PFSK-1 (cell line): ENCODE data around the gene FOXP3. TPM values are rescaled to one million over a fixed set of nuclear protein-coding genes. Genes with fewer than 3 reads are reported as not detected.

ENCODE experiments used
- FOXP2 ChIP-seq: optimal IDR thresholded peaks from 2 replicates; pipeline ENCODE3; 2011; ENCODE audit warnings: borderline replicate concordance, control low read depth, inconsistent platforms; ENCODE audit not compliant: insufficient read depth; ENCODE audit errors: extremely low read length, extremely low read depth
- POLR2AphosphoS5 ChIP-seq: IDR thresholded peaks from 2 replicates; pipeline ENCODE4 v1.6.1; 2012; ENCODE audit warnings: low read depth, mild to moderate bottlenecking, control low read depth, low read length, moderate library complexity
- SIN3A ChIP-seq: IDR thresholded peaks from 2 replicates; pipeline ENCODE4 v1.6.1; 2012; ENCODE audit warnings: mild to moderate bottlenecking, low read length, moderate library complexity, borderline replicate concordance; ENCODE audit not compliant: insufficient read depth
- TAF1 ChIP-seq: IDR thresholded peaks from 2 replicates; pipeline ENCODE4 v1.6.1; 2012; ENCODE audit warnings: low read length, control low read depth, borderline replicate concordance; ENCODE audit not compliant: insufficient read depth
- polyA plus RNA-seq: library from polyadenylated mRNA; unstranded; fragments of >200 nt; gene quantifications from one replicate; pipeline ENCODE4 v1.2.1, GENCODE V29; 2012; ENCODE audit warnings: low read depth, missing spikeins; ENCODE audit not compliant: insufficient read length
- TF ChIP-seq, protein P1 (sequence below), 2 experiments: IDR thresholded peaks; 2 replicates each; pipeline versions ENCODE4 v1.6.1 to v1.8.0; 2011 to 2012; ENCODE audit warnings: low read depth in 2 of 2, low read length in 2 of 2, control low read depth in 1 of 2, inconsistent platforms in 1 of 2, mild to moderate bottlenecking in 1 of 2, moderate library complexity in 1 of 2; ENCODE audit not compliant: insufficient read depth in 1 of 2

The FOXP3 gene, protein sequence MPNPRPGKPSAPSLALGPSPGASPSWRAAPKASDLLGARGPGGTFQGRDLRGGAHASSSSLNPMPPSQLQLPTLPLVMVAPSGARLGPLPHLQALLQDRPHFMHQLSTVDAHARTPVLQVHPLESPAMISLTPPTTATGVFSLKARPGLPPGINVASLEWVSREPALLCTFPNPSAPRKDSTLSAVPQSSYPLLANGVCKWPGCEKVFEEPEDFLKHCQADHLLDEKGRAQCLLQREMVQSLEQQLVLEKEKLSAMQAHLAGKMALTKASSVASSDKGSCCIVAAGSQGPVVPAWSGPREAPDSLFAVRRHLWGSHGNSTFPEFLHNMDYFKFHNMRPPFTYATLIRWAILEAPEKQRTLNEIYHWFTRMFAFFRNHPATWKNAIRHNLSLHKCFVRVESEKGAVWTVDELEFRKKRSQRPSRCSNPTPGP
- polyA plus RNA-seq = 0.40 TPM

DNA sequence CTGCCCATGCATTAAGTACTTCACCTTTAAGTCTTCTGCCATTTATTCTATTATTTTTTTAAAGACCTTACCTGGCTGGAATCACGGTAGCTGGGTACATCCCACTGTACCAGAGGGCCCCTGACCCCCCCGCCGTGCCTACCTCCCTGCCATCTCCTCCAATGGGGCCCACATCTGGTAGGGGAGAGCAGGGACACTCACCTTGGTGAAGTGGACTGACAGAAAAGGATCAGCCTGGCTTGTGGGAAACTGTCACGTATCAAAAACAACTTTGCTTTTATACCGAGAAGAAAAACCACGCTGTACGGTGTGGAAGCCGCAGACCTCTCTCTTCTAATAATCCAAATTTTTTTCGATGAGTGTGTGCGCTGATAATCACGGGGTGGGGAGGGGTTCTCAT is at the start of gene FOXP3:
Gene FOXP3 (minus strand): TSS at position 251 of the 400 bp plus-strand sequence. CDS start 6,205 bp downstream, outside the sequence.
- TF ChIP-seq, protein P1, sequence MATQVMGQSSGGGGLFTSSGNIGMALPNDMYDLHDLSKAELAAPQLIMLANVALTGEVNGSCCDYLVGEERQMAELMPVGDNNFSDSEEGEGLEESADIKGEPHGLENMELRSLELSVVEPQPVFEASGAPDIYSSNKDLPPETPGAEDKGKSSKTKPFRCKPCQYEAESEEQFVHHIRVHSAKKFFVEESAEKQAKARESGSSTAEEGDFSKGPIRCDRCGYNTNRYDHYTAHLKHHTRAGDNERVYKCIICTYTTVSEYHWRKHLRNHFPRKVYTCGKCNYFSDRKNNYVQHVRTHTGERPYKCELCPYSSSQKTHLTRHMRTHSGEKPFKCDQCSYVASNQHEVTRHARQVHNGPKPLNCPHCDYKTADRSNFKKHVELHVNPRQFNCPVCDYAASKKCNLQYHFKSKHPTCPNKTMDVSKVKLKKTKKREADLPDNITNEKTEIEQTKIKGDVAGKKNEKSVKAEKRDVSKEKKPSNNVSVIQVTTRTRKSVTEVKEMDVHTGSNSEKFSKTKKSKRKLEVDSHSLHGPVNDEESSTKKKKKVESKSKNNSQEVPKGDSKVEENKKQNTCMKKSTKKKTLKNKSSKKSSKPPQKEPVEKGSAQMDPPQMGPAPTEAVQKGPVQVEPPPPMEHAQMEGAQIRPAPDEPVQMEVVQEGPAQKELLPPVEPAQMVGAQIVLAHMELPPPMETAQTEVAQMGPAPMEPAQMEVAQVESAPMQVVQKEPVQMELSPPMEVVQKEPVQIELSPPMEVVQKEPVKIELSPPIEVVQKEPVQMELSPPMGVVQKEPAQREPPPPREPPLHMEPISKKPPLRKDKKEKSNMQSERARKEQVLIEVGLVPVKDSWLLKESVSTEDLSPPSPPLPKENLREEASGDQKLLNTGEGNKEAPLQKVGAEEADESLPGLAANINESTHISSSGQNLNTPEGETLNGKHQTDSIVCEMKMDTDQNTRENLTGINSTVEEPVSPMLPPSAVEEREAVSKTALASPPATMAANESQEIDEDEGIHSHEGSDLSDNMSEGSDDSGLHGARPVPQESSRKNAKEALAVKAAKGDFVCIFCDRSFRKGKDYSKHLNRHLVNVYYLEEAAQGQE (IDR thresholded peaks at IDR 0.05; ENCODE audit: insufficient read depth in 1 of 2, low read depth in 2 of 2, low read length in 2 of 2) = no peak
- TF ChIP-seq POLR2AphosphoS5 (no peak), SIN3A (no peak), FOXP2 (no peak), TAF1 (no peak)

DNA sequence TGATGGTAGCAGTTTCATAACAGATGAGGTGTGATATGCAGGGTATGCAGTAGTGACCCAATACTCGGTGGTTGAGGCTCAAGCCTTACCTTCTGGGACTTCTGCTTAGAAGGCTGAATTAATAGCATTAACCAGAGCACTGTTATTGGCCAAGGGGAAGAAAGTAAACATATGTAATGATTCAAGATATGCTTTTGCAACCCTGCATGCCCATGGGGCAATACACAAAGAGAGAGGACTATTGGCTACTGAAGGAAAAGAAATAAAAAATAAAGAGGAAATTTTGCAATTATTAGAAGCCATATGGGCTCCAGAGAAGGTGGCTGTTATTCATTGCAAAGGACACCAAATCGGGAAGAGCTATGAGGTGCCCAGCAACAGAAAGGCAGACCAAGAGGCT is 47.7 kb upstream of the FOXP3 start:
- TF ChIP-seq SIN3A (no peak), TAF1 (no peak), POLR2AphosphoS5 (no peak), FOXP2 (no peak)
- TF ChIP-seq, protein P1 (IDR thresholded peaks at IDR 0.05; ENCODE audit: insufficient read depth in 1 of 2, low read depth in 2 of 2, low read length in 2 of 2) = no peak

DNA sequence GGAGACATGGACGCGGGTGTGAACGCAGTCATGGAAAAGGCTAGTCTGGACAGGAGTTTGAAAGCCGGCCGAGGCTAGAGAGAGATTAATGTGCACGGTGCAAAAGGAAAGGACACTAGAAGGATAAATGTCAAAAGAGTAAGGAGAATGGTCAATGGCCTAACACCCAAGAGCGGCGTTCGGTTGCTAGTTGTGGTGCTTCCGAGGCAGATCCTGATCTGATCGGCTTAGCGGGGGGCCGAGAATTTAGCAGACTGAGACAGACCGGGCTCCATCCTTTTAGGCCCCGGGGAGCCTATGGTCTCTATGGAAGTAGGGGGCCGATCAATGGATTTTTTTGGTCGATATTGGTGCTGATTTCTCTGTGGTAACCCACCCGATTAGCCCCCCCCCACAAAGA is 45.9 kb upstream of the FOXP3 start:
- TF ChIP-seq FOXP2 = no peak
- no peak for TF ChIP-seq POLR2AphosphoS5
- no peak for TF ChIP-seq TAF1
- TF ChIP-seq, protein P1 (IDR thresholded peaks at IDR 0.05; ENCODE audit: insufficient read depth in 1 of 2, low read depth in 2 of 2, low read length in 2 of 2) = no peak
- TF ChIP-seq SIN3A = no peak

DNA sequence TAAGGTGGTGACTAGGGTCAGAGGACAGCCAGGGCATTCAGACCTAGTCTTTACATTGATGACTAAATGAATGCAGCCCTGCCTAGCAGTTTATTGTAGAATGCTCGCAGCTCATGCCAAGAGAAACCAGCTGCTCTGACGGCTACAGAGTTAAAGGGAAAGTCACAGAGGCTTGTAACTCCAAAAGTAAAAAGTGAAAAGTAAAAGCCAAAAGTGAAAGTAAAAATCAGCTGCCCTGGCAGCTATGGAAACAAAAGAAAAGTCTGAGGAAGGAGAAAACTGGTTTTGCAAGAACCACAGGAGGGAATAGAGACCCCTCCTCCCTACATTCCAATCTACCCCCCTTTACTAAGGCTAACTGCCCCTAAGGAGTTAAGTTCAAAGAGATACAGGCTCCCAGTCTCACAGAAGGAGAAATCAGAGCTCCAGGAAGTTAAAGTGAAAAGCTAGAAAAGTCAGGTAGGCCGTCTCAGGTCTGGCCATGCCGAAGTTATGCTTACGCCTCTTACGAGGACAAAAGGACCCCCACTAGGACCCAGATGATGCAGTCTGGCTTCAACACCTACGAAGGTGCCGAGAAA is 45.0 kb upstream of the FOXP3 start:
- no peak for TF ChIP-seq SIN3A
- no peak for TF ChIP-seq TAF1
- no peak for TF ChIP-seq POLR2AphosphoS5
- TF ChIP-seq, protein P1 (IDR thresholded peaks at IDR 0.05; ENCODE audit: insufficient read depth in 1 of 2, low read depth in 2 of 2, low read length in 2 of 2) = no peak
- TF ChIP-seq FOXP2 = no peak
